ENCODE results near the gene SBF1.

DNA sequence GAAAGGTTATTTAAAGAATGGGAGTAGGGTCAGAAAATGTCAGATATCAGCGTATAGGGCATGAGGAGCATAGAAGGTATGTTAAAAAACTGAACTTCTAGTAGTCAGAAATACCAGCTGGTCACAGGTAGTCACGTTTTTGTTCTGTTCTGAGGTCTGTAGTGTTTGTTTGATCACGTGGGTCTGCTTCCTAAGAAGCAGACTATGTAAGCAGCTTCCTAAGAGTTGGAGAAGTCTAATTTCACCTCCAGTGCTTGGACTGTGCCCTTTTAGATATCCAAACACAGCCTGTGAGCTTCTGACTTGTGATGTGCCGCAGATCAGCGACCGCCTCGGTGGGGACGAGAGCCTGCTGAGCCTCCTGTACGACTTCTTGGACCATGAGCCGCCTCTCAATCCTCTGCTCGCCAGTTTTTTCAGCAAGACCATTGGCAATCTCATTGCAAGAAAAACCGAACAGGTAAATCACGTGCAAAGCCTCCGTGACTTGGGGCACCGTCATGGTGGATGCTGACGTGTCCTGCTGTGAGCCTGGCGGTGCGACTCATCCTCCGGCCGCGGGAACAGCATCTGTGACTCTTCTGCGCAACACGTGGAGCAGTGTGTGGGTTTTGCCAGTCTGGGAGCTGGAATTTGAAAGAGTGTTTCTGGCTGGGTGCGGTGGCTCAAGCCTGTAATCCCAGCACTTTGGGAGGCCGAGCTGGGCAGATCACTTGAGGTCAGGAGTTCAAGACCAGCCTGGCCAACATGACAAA is 68.2 kb downstream of the SBF1 start:
- TF ChIP-seq POLR2A (IDR thresholded peaks at IDR 0.05) (no peak), EP300 (IDR thresholded peaks at IDR 0.05) (no peak)
- TF ChIP-seq, protein P1, sequence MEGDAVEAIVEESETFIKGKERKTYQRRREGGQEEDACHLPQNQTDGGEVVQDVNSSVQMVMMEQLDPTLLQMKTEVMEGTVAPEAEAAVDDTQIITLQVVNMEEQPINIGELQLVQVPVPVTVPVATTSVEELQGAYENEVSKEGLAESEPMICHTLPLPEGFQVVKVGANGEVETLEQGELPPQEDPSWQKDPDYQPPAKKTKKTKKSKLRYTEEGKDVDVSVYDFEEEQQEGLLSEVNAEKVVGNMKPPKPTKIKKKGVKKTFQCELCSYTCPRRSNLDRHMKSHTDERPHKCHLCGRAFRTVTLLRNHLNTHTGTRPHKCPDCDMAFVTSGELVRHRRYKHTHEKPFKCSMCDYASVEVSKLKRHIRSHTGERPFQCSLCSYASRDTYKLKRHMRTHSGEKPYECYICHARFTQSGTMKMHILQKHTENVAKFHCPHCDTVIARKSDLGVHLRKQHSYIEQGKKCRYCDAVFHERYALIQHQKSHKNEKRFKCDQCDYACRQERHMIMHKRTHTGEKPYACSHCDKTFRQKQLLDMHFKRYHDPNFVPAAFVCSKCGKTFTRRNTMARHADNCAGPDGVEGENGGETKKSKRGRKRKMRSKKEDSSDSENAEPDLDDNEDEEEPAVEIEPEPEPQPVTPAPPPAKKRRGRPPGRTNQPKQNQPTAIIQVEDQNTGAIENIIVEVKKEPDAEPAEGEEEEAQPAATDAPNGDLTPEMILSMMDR (IDR thresholded peaks at IDR 0.05), result no peak
